ENCODE data around the gene MOB3A. TPM values are rescaled to one million over a fixed set of nuclear protein-coding genes. Genes with fewer than 3 reads are reported as not detected.

MOB3A gene
- polyA plus RNA-seq, 1 of the 3 experiments (the other 2 are of a cell fraction): 24.1 TPM

- peak; percentile 99 for TF ChIP-seq POLR2AphosphoS5 (IDR thresholded peaks at IDR 0.05; ENCODE audit: low read depth, low read length)
- TF ChIP-seq TAF1 (IDR thresholded peaks at IDR 0.05; ENCODE audit: borderline replicate concordance, low read depth, low read length): peak; percentile 91
- no peak for TF ChIP-seq RAD21 (IDR thresholded peaks at IDR 0.05; ENCODE audit: low read length)
- TF ChIP-seq ZBTB33 (IDR thresholded peaks at IDR 0.05; ENCODE audit: borderline replicate concordance, low read depth): no peak
- no peak for TF ChIP-seq JUND (IDR thresholded peaks at IDR 0.05)
- TF ChIP-seq MXI1 (IDR thresholded peaks at IDR 0.05; ENCODE audit: low read depth, low read length): 0 out of 2 replicates have a peak, but pooled peaks have one; percentile 35
- TF ChIP-seq GABPA (IDR thresholded peaks at IDR 0.05; ENCODE audit: low read depth): no peak
- TF ChIP-seq, protein P1, sequence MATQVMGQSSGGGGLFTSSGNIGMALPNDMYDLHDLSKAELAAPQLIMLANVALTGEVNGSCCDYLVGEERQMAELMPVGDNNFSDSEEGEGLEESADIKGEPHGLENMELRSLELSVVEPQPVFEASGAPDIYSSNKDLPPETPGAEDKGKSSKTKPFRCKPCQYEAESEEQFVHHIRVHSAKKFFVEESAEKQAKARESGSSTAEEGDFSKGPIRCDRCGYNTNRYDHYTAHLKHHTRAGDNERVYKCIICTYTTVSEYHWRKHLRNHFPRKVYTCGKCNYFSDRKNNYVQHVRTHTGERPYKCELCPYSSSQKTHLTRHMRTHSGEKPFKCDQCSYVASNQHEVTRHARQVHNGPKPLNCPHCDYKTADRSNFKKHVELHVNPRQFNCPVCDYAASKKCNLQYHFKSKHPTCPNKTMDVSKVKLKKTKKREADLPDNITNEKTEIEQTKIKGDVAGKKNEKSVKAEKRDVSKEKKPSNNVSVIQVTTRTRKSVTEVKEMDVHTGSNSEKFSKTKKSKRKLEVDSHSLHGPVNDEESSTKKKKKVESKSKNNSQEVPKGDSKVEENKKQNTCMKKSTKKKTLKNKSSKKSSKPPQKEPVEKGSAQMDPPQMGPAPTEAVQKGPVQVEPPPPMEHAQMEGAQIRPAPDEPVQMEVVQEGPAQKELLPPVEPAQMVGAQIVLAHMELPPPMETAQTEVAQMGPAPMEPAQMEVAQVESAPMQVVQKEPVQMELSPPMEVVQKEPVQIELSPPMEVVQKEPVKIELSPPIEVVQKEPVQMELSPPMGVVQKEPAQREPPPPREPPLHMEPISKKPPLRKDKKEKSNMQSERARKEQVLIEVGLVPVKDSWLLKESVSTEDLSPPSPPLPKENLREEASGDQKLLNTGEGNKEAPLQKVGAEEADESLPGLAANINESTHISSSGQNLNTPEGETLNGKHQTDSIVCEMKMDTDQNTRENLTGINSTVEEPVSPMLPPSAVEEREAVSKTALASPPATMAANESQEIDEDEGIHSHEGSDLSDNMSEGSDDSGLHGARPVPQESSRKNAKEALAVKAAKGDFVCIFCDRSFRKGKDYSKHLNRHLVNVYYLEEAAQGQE (IDR thresholded peaks at IDR 0.05; ENCODE audit: low read depth, low read length): 0 out of 2 replicates have a peak, but pooled peaks have one; percentile 36
- no peak for TF ChIP-seq FOSL2 (IDR thresholded peaks at IDR 0.05; ENCODE audit: borderline replicate concordance, low read depth)
Observed at GRCh38 chr19:2050991-2051772, 44.9 kb downstream of the MOB3A start, which contains the start of gene MKNK2 (continued).

- peaks cover 45% of the 10 kb centered on the region for H3K79me2 ChIP-seq (ENCODE audit: insufficient read depth)
- peak overlapping the region; percentile 98 for H3K4me2 ChIP-seq
- H4K20me1 ChIP-seq (ENCODE audit: insufficient read depth): peaks cover 52% of the 10 kb centered on the region
- no peaks in the 10 kb centered on the region for H3K9me3 ChIP-seq
- peaks cover 0 to 18% of the 10 kb centered on the region in 2 experiments for H3K36me3 ChIP-seq (replicated peaks in 1 of 2; ENCODE audit: control insufficient read depth in 1 of 2, insufficient read depth in 2 of 2, low read length in 1 of 2)
- peaks cover 14% of the 10 kb centered on the region for H3F3A ChIP-seq (replicated peaks; ENCODE audit: insufficient read depth)
- CTCF ChIA-PET: interaction anchor here (1.0 kb wide), 1 partner anchor 10 kb away, joined by 3 read pairs; no protein-coding TSS in a partner anchor
- WGBS (ENCODE audit: low lambda C conversion rate): no CpG with 5 or more reads among the region's 49 CpGs
- H3K27ac ChIP-seq (ENCODE audit: low read depth in 2 of 2, low read length in 1 of 2): peak overlapping the region; percentile 28 to 76; a peak in 3 of 4 replicates
- POLR2A ChIA-PET: interaction anchor here (0.6 to 1.6 kb wide), 3 partner anchors 8 to 30 kb away, joined by 3 to 9 read pairs (median 4); no protein-coding TSS in a partner anchor
- H3K4me3 ChIP-seq (ENCODE audit: low read depth in 2 of 2, low read length in 1 of 2): peak overlapping the region; percentile 90 to 94
- DNase-seq: peak; percentile 59
- H3K27me3 ChIP-seq (ENCODE audit: insufficient read depth): no peaks in the 10 kb centered on the region
- H3K4me1 ChIP-seq (ENCODE audit: control insufficient read depth in 1 of 2, insufficient read depth in 2 of 2, low read depth in 1 of 2, low read length in 1 of 2): peaks cover 22 to 50% of the 10 kb centered on the region in 2 experiments; a peak in 3 of 4 replicates
- no peaks in the 10 kb centered on the region for H3K9me2 ChIP-seq
- peak overlapping the region; percentile 82 for H3K9ac ChIP-seq
- no peak overlapping the region for H2AFZ ChIP-seq (ENCODE audit: low read depth)
- no peak for TF ChIP-seq GATA2 (CRISPR knock-in tag; IDR thresholded peaks at IDR 0.05)
- TF ChIP-seq, protein P2, sequence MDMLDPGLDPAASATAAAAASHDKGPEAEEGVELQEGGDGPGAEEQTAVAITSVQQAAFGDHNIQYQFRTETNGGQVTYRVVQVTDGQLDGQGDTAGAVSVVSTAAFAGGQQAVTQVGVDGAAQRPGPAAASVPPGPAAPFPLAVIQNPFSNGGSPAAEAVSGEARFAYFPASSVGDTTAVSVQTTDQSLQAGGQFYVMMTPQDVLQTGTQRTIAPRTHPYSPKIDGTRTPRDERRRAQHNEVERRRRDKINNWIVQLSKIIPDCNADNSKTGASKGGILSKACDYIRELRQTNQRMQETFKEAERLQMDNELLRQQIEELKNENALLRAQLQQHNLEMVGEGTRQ (IDR thresholded peaks at IDR 0.05; ENCODE audit: borderline replicate concordance, low read depth, low read length): no peak
- TF ChIP-seq RCOR1 (IDR thresholded peaks at IDR 0.05; ENCODE audit: low read length): no peak
- TF ChIP-seq MAX (IDR thresholded peaks at IDR 0.05; ENCODE audit: low read depth): no peak
- TF ChIP-seq, protein P3, sequence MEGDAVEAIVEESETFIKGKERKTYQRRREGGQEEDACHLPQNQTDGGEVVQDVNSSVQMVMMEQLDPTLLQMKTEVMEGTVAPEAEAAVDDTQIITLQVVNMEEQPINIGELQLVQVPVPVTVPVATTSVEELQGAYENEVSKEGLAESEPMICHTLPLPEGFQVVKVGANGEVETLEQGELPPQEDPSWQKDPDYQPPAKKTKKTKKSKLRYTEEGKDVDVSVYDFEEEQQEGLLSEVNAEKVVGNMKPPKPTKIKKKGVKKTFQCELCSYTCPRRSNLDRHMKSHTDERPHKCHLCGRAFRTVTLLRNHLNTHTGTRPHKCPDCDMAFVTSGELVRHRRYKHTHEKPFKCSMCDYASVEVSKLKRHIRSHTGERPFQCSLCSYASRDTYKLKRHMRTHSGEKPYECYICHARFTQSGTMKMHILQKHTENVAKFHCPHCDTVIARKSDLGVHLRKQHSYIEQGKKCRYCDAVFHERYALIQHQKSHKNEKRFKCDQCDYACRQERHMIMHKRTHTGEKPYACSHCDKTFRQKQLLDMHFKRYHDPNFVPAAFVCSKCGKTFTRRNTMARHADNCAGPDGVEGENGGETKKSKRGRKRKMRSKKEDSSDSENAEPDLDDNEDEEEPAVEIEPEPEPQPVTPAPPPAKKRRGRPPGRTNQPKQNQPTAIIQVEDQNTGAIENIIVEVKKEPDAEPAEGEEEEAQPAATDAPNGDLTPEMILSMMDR (IDR thresholded peaks at IDR 0.05): no peak
- no peak for TF ChIP-seq FOSL2 (IDR thresholded peaks at IDR 0.05; ENCODE audit: borderline replicate concordance, low read depth)
- TF ChIP-seq TCF12 (IDR thresholded peaks at IDR 0.05): no peak
- no peak; the same call in 1 of the 2 replicates for TF ChIP-seq MXI1 (IDR thresholded peaks at IDR 0.05; ENCODE audit: low read depth, low read length)
- TF ChIP-seq FOXM1 (IDR thresholded peaks at IDR 0.05; ENCODE audit: low read depth): no peak
- no peak for TF ChIP-seq CHD2 (IDR thresholded peaks at IDR 0.05; ENCODE audit: low read length, partially characterized antibody)
- no peak for TF ChIP-seq TAF1 (IDR thresholded peaks at IDR 0.05; ENCODE audit: borderline replicate concordance, low read depth, low read length)
- no peak for TF ChIP-seq NRF1 (IDR thresholded peaks at IDR 0.05; ENCODE audit: low read depth, low read length)
- TF ChIP-seq TEAD4 (IDR thresholded peaks at IDR 0.05; ENCODE audit: borderline replicate concordance, insufficient read depth): no peak
- no peak for TF ChIP-seq RXRA (IDR thresholded peaks at IDR 0.05; ENCODE audit: borderline replicate concordance, low read depth)
- TF ChIP-seq YY1 (IDR thresholded peaks at IDR 0.05; ENCODE audit: low read depth): no peak
Observed at GRCh38 chr19:2050349-2050990, 45.7 kb downstream of the MOB3A start.
